ENCODE measurements around the gene PRXL2A. TPM values are rescaled to one million over a fixed set of nuclear protein-coding genes. Genes with fewer than 3 reads are reported as not detected.
A peak's percentile ranks its signal among the peaks of the same experiment; 100 is the strongest.

Gene PRXL2A
- total RNA-seq, 1 donor from 2014 or later, result 132 TPM

GRCh38 chr10:80453842-80454512, 45.6 kb downstream of the PRXL2A start, which contains the start of gene TSPAN14:
TSS of gene TSPAN14 (plus strand) at chr10:80454310. CDS start at chr10:80489234, 34,924 bp downstream.
- Mint-ChIP-seq H3K36me3 (ENCODE audit: insufficient read depth) (no peaks in the 10 kb centered on the region), H3K9me3 (ENCODE audit: low read depth) (no peaks in the 10 kb centered on the region), H3K4me3 (ENCODE audit: low read depth) (peak within 1 kb of the TSS; percentile 86), H3K4me1 (ENCODE audit: low read depth) (peaks cover 33% of the 10 kb centered on the region), H3K27ac (peak within 1 kb of the TSS; percentile 99), H3K27me3 (no peaks in the 10 kb centered on the region)
- DNase-seq (ENCODE audit: low spot score, unreplicated experiment), result peak; percentile 75
- TF ChIP-seq CTCF (IDR thresholded peaks at IDR 0.05; ENCODE audit: unreplicated experiment), result no peak

- H3K36me3 Mint-ChIP-seq (ENCODE audit: insufficient read depth), result no peaks in the 10 kb centered on the region
- DNase-seq (ENCODE audit: low spot score, unreplicated experiment), result peak; percentile 23
- no peaks in the 10 kb centered on the region for H3K9me3 Mint-ChIP-seq (ENCODE audit: low read depth)
- no peak for TF ChIP-seq CTCF (IDR thresholded peaks at IDR 0.05; ENCODE audit: unreplicated experiment)
- H3K4me1 Mint-ChIP-seq (ENCODE audit: low read depth), result peaks cover 36% of the 10 kb centered on the region
- no peaks in the 10 kb centered on the region for H3K27me3 Mint-ChIP-seq
- H3K27ac Mint-ChIP-seq, result peak overlapping the region; percentile 97
- peak overlapping the region; percentile 86 for H3K4me3 Mint-ChIP-seq (ENCODE audit: low read depth)
Observed at GRCh38 chr10:80454513-80455460, 46.4 kb downstream of the PRXL2A start.

GRCh38 chr10:80455461-80456349, 47.4 kb downstream of the PRXL2A start:
- H3K4me3 Mint-ChIP-seq (ENCODE audit: low read depth), result peak overlapping the region; percentile 86
- DNase-seq (ENCODE audit: low spot score, unreplicated experiment), result no peak
- no peaks in the 10 kb centered on the region for H3K36me3 Mint-ChIP-seq (ENCODE audit: insufficient read depth)
- no peaks in the 10 kb centered on the region for H3K27me3 Mint-ChIP-seq
- TF ChIP-seq CTCF (IDR thresholded peaks at IDR 0.05; ENCODE audit: unreplicated experiment), result no peak
- no peaks in the 10 kb centered on the region for H3K9me3 Mint-ChIP-seq (ENCODE audit: low read depth)
- H3K27ac Mint-ChIP-seq, result peak overlapping the region; percentile 97
- H3K4me1 Mint-ChIP-seq (ENCODE audit: low read depth), result peaks cover 46% of the 10 kb centered on the region

- peak; percentile 51 for TF ChIP-seq CTCF (IDR thresholded peaks at IDR 0.05; ENCODE audit: unreplicated experiment)
- H3K27ac Mint-ChIP-seq, result peak overlapping the region; percentile 98
- peak overlapping the region; percentile 44 for H3K4me3 Mint-ChIP-seq (ENCODE audit: low read depth)
- no peaks in the 10 kb centered on the region for H3K9me3 Mint-ChIP-seq (ENCODE audit: low read depth)
- no peaks in the 10 kb centered on the region for H3K27me3 Mint-ChIP-seq
- H3K36me3 Mint-ChIP-seq (ENCODE audit: insufficient read depth), result no peaks in the 10 kb centered on the region
- peaks cover 64% of the 10 kb centered on the region for H3K4me1 Mint-ChIP-seq (ENCODE audit: low read depth)
- DNase-seq (ENCODE audit: low spot score, unreplicated experiment), result no peak
Observed at GRCh38 chr10:80457554-80458262, 49.4 kb downstream of the PRXL2A start.

Measured in progenitor cell of endocrine pancreas (in vitro differentiated cells).